Mesenchymal stem cell (in vitro differentiated cells and primary cell): ENCODE measurements around the gene HNRNPH3.
A peak's percentile ranks its signal among the peaks of the same experiment; 100 is the strongest.
"Not testable (repeated sequence)": the region's sequence is repeated elsewhere in the genome, so short reads cannot be mapped to it uniquely, and the experiment has no call there.

Experiments used
- DNase-seq: peaks from one replicate; pipeline ENCODE4 v3.0.0-alpha.2; 2013
- H2AFZ ChIP-seq: one replicate; pipeline ENCODE4 v1.6.1; 2013; ENCODE audit warnings: low read depth, mild to moderate bottlenecking, control low read depth, inconsistent platforms, low read length, moderate library complexity
- H2AK5ac ChIP-seq: 2 replicates; pipeline ENCODE4 v1.6.1; 2013; ENCODE audit warnings: low read length, moderate library complexity, mild to moderate bottlenecking, inconsistent platforms; ENCODE audit not compliant: severe bottlenecking
- H2BK120ac ChIP-seq: one replicate; pipeline ENCODE4 v1.6.1; 2013; ENCODE audit warnings: low read depth, mild to moderate bottlenecking, inconsistent platforms, low read length, moderate library complexity
- H2BK12ac ChIP-seq, 2 experiments: one replicate each; pipeline ENCODE4 v1.6.1; 2013; ENCODE audit warnings: inconsistent platforms in 2 of 2, low read length in 2 of 2, mild to moderate bottlenecking in 2 of 2, moderate library complexity in 2 of 2, control low read depth in 1 of 2
- H2BK15ac ChIP-seq: one replicate; pipeline ENCODE4 v1.6.1; 2013; ENCODE audit warnings: mild to moderate bottlenecking, low read depth, inconsistent platforms; ENCODE audit not compliant: poor library complexity, severe bottlenecking
- H2BK5ac ChIP-seq: 2 replicates; pipeline ENCODE4 v1.6.1; 2013; ENCODE audit warnings: low read depth, mild to moderate bottlenecking, low read length, control low read depth, inconsistent platforms; ENCODE audit not compliant: poor library complexity, severe bottlenecking
- H3K14ac ChIP-seq, 2 experiments: one replicate each; pipeline ENCODE4 v1.6.1; 2013; ENCODE audit warnings: inconsistent platforms in 2 of 2, low read length in 2 of 2, control low read depth in 1 of 2, mild to moderate bottlenecking in 1 of 2, moderate library complexity in 1 of 2
- H3K18ac ChIP-seq, 2 experiments: one replicate each; pipeline ENCODE4 v1.6.1; 2013; ENCODE audit warnings: inconsistent platforms in 2 of 2, low read length in 2 of 2, control low read depth in 1 of 2, low read depth in 1 of 2, mild to moderate bottlenecking in 1 of 2
- H3K23ac ChIP-seq, 2 experiments: one replicate each; pipeline ENCODE4 v1.6.1; 2013; ENCODE audit warnings: inconsistent platforms in 2 of 2, low read length in 2 of 2, mild to moderate bottlenecking in 2 of 2, moderate library complexity in 2 of 2, control low read depth in 1 of 2
- H3K27ac ChIP-seq: 2 replicates; pipeline ENCODE4 v1.5.1; 2013; ENCODE audit warnings: mild to moderate bottlenecking, moderate library complexity, low read length, control low read depth, inconsistent platforms; ENCODE audit not compliant: poor library complexity, severe bottlenecking
- H3K27me3 ChIP-seq, 2 experiments: 2 replicates each; pipeline versions ENCODE4 v1.6.1 to v1.7.0; 2013; ENCODE audit warnings: low read length in 2 of 2, mild to moderate bottlenecking in 2 of 2, moderate library complexity in 2 of 2, control low read depth in 1 of 2, inconsistent platforms in 1 of 2; ENCODE audit not compliant: control insufficient read depth in 1 of 2, insufficient read depth in 1 of 2
- H3K36me3 ChIP-seq, 2 experiments: 2 replicates each; pipeline versions ENCODE4 v1.6.1 to v1.7.0; 2013; ENCODE audit warnings: low read length in 2 of 2, control low read depth in 1 of 2, inconsistent platforms in 1 of 2, low read depth in 1 of 2, mild to moderate bottlenecking in 1 of 2; ENCODE audit not compliant: insufficient read depth in 2 of 2, control insufficient read depth in 1 of 2
- H3K4ac ChIP-seq, 2 experiments: one replicate each; pipeline ENCODE4 v1.6.1; 2013; ENCODE audit warnings: inconsistent platforms in 2 of 2, low read length in 2 of 2, mild to moderate bottlenecking in 2 of 2, moderate library complexity in 2 of 2, control low read depth in 1 of 2, low read depth in 1 of 2
- H3K4me1 ChIP-seq: 2 replicates; pipeline ENCODE4 v1.6.1; 2013; ENCODE audit warnings: low read depth, low read length, control low read depth; ENCODE audit not compliant: control insufficient read depth, insufficient read depth
- H3K4me2 ChIP-seq: 2 replicates; pipeline ENCODE4 v1.6.1; 2013; ENCODE audit warnings: low read length, mild to moderate bottlenecking, inconsistent platforms; ENCODE audit not compliant: poor library complexity, severe bottlenecking
- H3K4me3 ChIP-seq, 2 experiments: 2 replicates each; pipeline versions ENCODE4 v1.5.1 to v1.7.0; 2013; ENCODE audit warnings: low read length in 2 of 2, mild to moderate bottlenecking in 2 of 2, control low read depth in 1 of 2, low read depth in 1 of 2; ENCODE audit not compliant: insufficient read depth in 1 of 2
- H3K79me1 ChIP-seq: replicated peaks from 2 replicates; pipeline ENCODE4 v1.6.1; 2013; ENCODE audit warnings: mild to moderate bottlenecking, control low read depth, low read length, inconsistent platforms; ENCODE audit not compliant: poor library complexity, severe bottlenecking
- H3K9ac ChIP-seq: 2 replicates; pipeline ENCODE4 v1.7.0; 2013; ENCODE audit warnings: mild to moderate bottlenecking, low read length, moderate library complexity
- H3K9me3 ChIP-seq: 2 replicates; pipeline ENCODE4 v1.7.0; 2013; ENCODE audit warnings: mild to moderate bottlenecking, low read length; ENCODE audit not compliant: control insufficient read depth
- H4K8ac ChIP-seq: one replicate; pipeline ENCODE4 v1.6.1; 2013; ENCODE audit warnings: inconsistent platforms, mild to moderate bottlenecking, low read length, moderate library complexity
- H4K91ac ChIP-seq: one replicate; pipeline ENCODE4 v1.6.1; 2013; ENCODE audit warnings: mild to moderate bottlenecking, low read length, inconsistent platforms
- WGBS: methylation state at CpG from one replicate; pipeline ENCODE4 v1.1.7; 2013; ENCODE audit warnings: mixed read lengths; 5-methylcytosine and 5-hydroxymethylcytosine counted together

Gene HNRNPH3

DNA sequence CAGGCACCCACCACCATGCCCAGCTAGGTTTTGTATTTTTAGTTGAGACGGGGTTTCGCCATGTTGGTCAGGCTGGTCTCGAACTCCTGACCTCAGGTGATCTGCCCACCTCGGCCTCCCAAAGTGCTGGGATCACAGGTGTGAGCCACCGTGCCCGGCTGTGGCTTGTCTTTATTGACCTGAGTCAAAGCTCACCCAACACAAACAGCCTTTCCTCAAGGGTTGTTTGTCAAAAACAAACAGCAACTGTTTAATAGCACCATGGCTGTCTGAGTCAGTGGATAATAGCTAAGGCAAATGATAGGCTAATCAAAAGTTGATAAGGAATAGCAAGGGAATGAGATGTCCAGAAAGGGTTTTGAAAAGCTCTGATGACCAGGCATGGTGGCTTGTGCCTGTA, 16.9 kb upstream of the HNRNPH3 start:
- not testable (repeated sequence) for H4K8ac ChIP-seq, H3K4me2 ChIP-seq, H3K4ac ChIP-seq, H3K4me3 ChIP-seq, H3K27ac ChIP-seq, H2AFZ ChIP-seq, H2AK5ac ChIP-seq, H3K18ac ChIP-seq, H3K23ac ChIP-seq, H3K4me1 ChIP-seq, H2BK120ac ChIP-seq, H3K14ac ChIP-seq, H2BK12ac ChIP-seq, H3K36me3 ChIP-seq, H3K27me3 ChIP-seq, H2BK5ac ChIP-seq, H3K9ac ChIP-seq, H3K79me1 ChIP-seq, H2BK15ac ChIP-seq, DNase-seq, H4K91ac ChIP-seq
- 92% methylated on average over 5 of the region's 6 CpGs for WGBS
- H3K9me3 ChIP-seq, result peaks cover 21% of the 10 kb centered on the region

DNA sequence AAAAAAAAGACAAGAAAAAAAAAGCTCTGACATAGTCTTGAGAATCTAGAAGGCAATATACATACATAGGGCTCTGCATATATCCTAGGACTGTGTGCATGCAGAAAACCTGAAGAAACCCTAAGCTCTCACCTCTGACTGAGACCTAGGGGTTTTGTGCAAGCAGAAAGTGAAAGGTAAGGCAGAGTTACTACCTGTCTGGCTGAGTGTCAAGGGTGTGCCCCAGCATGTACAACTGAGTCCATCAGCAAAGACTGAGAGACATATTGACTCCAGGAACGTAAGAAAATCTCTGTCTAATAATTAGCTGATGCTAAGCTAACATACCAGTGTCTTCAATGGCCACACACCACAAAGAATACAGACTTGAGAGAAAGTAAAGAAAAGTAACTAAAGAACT, 16.3 kb upstream of the HNRNPH3 start:
- no peak overlapping the region for H3K4me2 ChIP-seq
- H3K9me3 ChIP-seq, result peaks cover 21% of the 10 kb centered on the region
- H3K79me1 ChIP-seq, result peaks cover 7% of the 10 kb centered on the region
- peak overlapping the region in 1 of 2 experiments; percentile 34 for H3K23ac ChIP-seq
- no peaks in the 10 kb centered on the region for H3K36me3 ChIP-seq
- no peaks in the 10 kb centered on the region for H3K27me3 ChIP-seq
- no peak overlapping the region for H3K18ac ChIP-seq
- H3K27ac ChIP-seq, result no peak overlapping the region
- H3K14ac ChIP-seq, result no peak overlapping the region
- no peak overlapping the region for H2BK15ac ChIP-seq
- no peak overlapping the region for H3K4me3 ChIP-seq
- no peak overlapping the region for H3K9ac ChIP-seq
- no peak overlapping the region for H2AFZ ChIP-seq
- no peak overlapping the region for H2BK12ac ChIP-seq
- H2AK5ac ChIP-seq, result no peak overlapping the region
- no CpG with 5 or more reads among the region's 1 CpG for WGBS
- no peak overlapping the region for H4K91ac ChIP-seq
- no peak overlapping the region for H2BK120ac ChIP-seq
- no peak for DNase-seq
- no peak overlapping the region for H4K8ac ChIP-seq
- no peak overlapping the region for H3K4ac ChIP-seq
- H2BK5ac ChIP-seq, result no peak overlapping the region
- no peaks in the 10 kb centered on the region for H3K4me1 ChIP-seq

DNA sequence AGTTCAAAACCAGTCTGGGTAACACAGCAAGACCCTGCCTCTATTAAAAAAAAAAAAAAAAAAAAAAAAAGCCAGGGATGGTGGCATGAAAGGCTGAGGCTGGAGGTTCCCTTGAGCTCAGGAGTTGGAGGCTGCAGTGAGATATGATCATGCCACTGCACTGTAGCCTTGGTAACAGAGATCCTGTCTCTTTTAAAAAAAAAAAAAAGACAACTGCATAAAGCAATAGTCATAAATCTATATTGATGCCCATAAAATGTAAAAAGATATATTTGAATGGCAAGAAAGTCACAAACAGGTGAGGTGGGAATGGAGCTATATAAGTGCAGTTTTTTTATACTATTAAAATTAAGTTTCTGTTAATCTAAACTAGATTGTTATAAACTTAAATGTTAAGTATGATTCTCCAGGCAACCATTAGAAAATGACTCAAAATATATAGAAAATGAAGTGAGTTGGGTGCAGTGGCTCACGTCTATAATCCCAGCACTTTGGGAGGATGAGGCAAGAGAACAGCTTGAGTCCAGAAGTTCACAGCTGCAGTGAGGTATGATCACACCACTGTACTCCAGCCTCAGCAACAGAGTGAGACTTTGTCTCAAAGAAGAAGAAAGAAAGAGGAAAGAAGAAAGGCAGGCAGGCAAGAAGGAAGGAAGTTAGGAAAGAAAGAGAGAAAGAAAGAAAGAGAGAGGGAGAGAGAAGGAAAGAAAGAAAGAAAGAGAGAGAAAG, 13.4 kb upstream of the HNRNPH3 start:
- Histone ChIP-seq H2AK5ac (no peak overlapping the region), H3K4ac (no peak overlapping the region), H3K23ac (no peak overlapping the region), H3K4me2 (no peak overlapping the region), H3K14ac (no peak overlapping the region), H2BK5ac (no peak overlapping the region), H3K27me3 (no peaks in the 10 kb centered on the region), H3K18ac (no peak overlapping the region), H4K91ac (no peak overlapping the region), H2AFZ (no peak overlapping the region), H3K27ac (no peak overlapping the region), H2BK12ac (no peak overlapping the region), H3K4me1 (no peaks in the 10 kb centered on the region), H3K79me1 (peaks cover 11% of the 10 kb centered on the region), H4K8ac (no peak overlapping the region), H3K9me3 (peaks cover 21% of the 10 kb centered on the region), H2BK15ac (no peak overlapping the region), H3K9ac (no peak overlapping the region), H3K36me3 (no peaks in the 10 kb centered on the region), H2BK120ac (no peak overlapping the region), H3K4me3 (no peak overlapping the region)
- WGBS, result 100% methylated on average over 1 of the region's 1 CpG
- no peak for DNase-seq

DNA sequence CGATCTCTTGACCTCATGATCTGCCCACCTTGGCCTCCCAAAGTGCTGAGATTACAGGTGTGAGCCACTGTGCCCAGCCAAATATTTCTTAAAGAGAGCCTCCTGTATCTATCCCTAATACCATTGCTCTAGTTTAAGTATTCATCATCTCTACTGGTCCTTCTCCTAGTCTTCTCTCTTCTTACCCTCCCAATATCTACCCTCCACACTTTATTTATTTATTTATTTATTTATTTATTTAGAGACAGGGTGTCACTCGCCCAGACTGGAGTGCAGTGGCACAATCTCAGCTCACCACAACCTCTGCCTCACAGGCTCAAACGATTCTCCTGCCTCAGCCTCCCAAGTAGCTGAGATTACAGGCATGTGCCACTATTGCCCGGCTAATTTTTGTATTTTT, 7.5 kb upstream of the HNRNPH3 start:
- H3K4me3 ChIP-seq, result not testable (repeated sequence)
- WGBS, result 91% methylated on average over 4 of the region's 4 CpGs

More for the DNA sequence above, 7.5 kb upstream of the HNRNPH3 start:
- not testable (repeated sequence) for H3K23ac ChIP-seq, H2AFZ ChIP-seq, H3K18ac ChIP-seq, H3K4me1 ChIP-seq, H2BK120ac ChIP-seq, H2BK15ac ChIP-seq, DNase-seq, H3K4ac ChIP-seq, H3K9me3 ChIP-seq, H4K91ac ChIP-seq, H3K79me1 ChIP-seq, H3K27me3 ChIP-seq, H3K14ac ChIP-seq, H4K8ac ChIP-seq, H2BK12ac ChIP-seq, H3K27ac ChIP-seq, H3K9ac ChIP-seq, H3K36me3 ChIP-seq, H3K4me2 ChIP-seq, H2BK5ac ChIP-seq, H2AK5ac ChIP-seq
